GM20431 (cell line): ENCODE measurements around the gene RFTN1.

Experiments
- in situ Hi-C: fragments of 300-500 bp; cut with MseI, MboI; formaldehyde crosslinking; loops from one replicate; pipeline ENCODE4 v1.15.0; 2020; ENCODE audit warnings: low sequenced_read_pairs; ENCODE audit not compliant: unreplicated experiment

The RFTN1 gene

GRCh38 chr3:16300307-16300706 is 213.2 kb downstream of the RFTN1 start:
- in situ Hi-C loops, result no loop called here

DNA sequence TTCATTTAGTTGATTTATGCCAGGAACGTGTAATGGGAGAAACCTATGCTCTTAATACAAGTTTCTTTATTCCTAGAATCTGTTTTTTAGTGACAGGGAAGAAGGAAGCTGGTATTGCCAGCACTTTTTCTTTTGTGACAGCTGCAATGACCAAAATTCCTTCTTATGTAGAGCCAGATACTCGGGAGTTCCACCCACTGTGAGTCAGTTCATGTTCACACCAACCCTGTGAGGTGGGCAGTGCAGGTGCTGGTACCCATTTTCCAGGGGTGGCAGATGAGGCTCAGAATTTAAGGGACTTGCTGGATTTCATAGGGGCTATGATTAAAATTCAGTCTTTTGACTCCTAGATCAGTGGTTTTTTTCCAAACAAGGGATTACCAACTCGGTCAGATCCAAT is 213.8 kb downstream of the RFTN1 start:
- in situ Hi-C loops, result no loop called here

DNA sequence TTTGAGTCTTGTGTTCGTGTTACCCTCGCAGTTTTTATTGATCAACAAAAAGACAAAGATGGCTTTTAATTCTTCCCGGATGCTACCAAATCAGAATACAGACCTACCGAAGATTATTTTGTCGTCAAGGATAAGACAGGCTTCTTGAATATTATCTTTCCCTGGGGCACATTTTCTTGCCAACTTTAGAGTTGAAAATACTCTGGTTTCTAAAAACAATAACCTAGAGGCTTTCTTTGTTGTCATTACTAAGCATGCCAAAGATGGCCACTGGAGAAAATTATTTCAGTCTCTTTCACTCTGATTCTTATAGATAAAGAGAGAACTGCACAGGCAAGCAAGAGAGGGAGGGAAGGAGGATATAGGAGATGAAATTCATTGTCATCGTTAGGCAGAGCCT is 214.6 kb downstream of the RFTN1 start:
- in situ Hi-C loops, result no loop called here

- in situ Hi-C loops, result no loop called here
Observed at GRCh38 chr3:16297997-16298885, 215.3 kb downstream of the RFTN1 start.

DNA sequence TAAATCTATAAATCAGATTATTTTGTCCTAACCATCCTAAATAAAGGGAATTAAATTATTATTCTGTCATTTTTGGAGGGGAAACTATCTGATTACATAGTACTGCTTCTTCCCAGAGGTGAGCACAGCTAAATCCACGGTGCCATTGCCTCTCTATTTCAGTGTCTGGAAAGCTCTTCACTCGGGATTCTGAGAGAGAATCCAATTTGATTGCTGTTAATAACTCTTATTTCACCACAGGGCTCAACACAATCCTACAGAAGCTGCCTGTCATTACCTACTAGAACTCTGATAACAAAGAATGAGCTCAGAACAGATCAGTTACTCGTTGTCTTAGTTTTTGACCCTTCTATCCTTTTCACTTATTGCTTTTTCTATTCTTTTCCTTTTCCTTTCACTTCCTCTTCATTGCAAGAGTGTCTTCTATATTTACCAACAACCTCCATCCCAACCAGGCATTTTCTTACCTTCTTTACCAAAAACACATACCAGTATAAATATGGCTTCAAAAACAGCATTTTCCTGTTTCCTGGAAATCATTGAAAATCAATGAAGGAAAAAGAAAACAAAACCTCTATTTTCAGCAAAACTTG is 218.1 kb downstream of the RFTN1 start:
- in situ Hi-C loops, result no loop called here

DNA sequence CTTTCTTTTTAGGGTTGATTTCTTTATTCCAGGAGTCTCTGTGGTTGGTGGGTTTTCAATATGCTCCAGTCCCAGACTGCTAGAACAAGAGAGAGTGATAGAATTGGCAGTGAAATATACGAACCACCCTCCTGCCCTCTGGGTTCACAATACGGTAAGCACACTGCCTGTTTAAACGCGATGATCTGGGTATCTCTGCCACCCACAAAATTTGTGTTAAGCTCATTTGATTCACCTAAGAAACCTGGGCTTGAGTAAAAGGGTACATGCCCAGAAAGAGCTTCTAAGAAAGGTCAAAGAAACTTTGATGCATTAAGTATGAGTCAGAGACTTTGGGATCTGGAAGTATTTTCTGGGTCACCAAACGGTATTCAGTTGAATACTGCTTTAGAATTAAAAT is 218.7 kb downstream of the RFTN1 start:
- in situ Hi-C loops, result no loop called here

DNA sequence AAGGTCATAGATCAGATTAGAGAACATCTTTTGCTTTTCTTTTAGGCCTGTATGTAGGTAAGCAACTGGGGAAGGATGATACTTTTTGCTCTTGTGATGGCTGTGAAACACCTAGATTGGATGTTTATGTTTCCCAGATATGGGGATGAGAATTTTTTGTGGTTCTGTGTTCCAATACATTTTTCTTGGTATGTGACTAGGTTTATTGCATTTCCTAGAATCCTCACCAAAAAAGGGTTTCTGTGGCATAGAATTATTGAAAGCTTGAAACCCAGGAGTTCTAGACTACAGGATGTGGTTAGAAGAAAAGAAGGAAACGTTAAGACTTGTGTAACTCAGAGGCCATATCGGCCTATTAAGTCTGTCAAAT is 222.7 kb downstream of the RFTN1 start:
- in situ Hi-C loops, result no loop called here

- in situ Hi-C loops, result no loop called here
Observed at GRCh38 chr3:16290007-16290826, 223.3 kb downstream of the RFTN1 start.

GRCh38 chr3:16289144-16289889 is 224.2 kb downstream of the RFTN1 start:
- in situ Hi-C loops, result loop anchor here (10.0 kb wide), 1 partner anchor 265 kb away; no protein-coding TSS in a partner anchor

DNA sequence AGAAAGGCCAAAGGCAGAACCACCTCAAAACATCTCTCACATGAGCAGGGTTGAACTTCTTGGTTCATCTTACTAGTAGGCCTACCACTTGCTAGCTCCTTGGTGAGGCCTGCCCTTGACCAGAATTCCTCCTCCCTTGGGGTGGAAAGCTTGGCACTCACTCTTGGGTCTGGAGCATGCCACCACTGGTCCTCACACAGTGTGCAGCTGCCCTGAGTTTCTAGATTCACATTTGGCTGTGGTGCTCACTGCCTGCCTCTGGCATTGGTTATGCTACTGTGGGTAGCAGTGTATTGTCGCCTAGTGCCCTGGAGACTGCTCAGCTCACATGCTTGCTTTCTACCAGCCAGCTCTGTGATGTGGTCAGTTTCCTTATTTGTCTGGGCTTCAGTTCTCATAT is 224.8 kb downstream of the RFTN1 start:
- in situ Hi-C loops, result loop anchor here (10.0 kb wide), 1 partner anchor 266 kb away; no protein-coding TSS in a partner anchor

DNA sequence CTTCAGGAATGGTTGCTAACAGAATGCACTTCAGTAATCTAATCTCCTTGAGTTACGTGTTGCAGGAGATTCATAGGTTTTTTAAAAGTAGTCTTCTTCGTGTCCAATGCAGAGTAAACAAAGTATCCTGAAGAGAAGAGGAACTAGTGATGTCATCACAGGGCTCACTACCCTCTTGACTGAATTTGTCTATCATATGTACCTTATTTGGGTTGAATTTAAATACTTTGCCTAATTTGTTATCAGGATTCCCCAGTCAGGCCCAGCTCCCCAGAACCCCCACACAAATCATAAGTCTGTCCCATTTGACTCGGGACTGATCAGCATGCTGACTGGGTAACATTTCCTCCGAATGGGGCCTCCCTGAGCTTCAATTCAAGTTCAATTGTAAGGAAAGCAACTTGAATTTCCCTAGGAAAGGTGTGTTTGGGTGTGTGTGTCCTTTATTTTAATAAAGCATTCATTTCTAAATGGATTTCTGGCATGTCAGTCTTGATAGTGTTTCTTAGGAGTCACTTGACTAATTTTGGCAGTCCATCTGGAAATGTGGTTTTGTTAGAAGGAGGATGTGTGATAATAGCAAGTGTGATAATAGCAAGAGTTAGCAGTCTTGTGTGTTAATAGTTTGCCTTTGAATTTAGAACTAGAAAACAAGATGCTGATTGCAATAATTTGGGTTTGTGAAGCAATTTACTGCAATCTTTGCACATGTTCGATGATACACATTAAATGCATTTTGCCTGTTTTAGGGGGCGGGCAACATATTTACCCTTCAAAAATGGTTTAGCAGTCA is 226.6 kb downstream of the RFTN1 start:
- in situ Hi-C loops, result loop anchor here (10.0 kb wide), 1 partner anchor 268 kb away; no protein-coding TSS in a partner anchor

GRCh38 chr3:16286161-16286560 is 227.3 kb downstream of the RFTN1 start:
- in situ Hi-C loops, result loop anchor here (10.0 kb wide), 1 partner anchor 269 kb away; no protein-coding TSS in a partner anchor

DNA sequence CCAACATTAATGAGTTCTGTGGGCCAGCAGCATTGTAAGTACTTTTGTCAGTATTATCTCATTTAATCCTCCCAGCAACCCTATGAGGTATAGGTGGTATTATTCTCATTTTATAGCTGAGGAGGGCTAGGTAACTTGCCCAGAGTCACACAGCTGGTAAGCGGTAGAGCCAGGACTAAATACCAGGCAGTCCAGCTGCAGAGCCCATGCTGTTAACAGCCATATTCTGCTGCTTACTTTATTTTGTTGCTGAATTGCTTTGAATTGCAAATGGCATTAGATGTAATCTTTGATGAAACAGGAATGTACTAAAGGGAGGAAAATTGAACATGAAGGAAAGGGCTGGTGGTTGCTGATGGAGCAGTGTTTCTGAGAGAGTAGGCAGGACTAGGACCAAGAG is 228.9 kb downstream of the RFTN1 start:
- in situ Hi-C loops, result loop anchor here (10.0 kb wide), 1 partner anchor 270 kb away; no protein-coding TSS in a partner anchor

GRCh38 chr3:16280671-16281070 is 232.8 kb downstream of the RFTN1 start:
- in situ Hi-C loops, result loop anchor here (10.0 kb wide), 1 partner anchor 274 kb away; no protein-coding TSS in a partner anchor

DNA sequence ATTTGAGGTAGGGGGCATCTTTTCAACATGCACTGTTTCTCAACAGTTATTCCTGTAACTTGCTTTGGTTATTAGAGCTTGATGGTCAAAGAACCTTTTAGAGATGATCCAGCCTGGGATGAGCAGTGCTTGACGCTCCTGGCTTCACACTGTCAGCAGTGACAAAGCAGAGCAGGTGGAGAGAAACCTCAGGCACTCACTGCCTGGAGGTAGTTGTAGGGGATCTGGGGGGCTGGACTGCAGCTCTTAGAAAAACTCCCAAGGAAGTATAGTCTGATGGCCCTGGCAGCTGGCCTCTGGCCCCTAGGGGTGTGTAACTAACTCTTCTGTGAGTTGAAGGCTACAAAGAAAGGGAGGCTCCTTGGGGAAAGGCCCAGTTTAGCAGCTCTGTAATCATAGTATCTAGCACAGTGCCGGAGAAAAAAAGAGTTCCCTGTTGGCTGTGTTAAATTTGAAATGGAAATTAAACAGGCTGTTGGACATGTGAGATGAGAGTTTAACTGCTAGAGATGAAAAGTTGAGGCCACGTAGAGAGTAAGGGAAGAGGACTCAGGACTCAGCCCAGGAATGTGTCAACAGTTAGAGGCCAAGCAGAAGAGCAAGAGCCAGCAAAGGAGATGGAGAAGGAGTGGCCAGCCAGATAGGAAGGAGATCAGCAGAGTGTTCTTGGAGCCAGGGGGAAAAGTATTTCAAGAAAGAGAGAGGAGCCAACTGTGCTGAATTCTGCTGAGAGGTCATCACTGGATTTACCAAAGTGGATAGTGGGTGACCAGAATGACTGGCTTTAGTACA is 234.3 kb downstream of the RFTN1 start:
- in situ Hi-C loops, result no loop called here

GRCh38 chr3:16277471-16277870 is 236.0 kb downstream of the RFTN1 start:
- in situ Hi-C loops, result no loop called here

DNA sequence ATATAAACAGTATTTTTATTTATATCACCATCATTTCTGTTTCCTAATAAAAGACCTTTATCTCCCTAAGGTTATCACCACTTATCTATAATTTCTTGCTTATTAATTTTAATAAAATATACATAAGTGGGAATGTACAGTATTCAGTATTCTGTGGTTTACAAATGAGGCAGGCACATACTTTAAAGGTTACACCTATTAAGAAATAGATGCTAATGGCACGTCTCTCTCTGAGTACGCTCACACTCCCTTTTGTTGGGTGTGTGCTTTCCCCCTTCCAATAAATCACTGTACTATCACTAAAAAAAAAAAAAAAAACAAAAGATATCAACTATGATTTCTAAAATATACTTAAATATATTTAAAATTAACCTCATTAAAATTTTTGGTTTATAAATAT is 239.6 kb downstream of the RFTN1 start:
- in situ Hi-C loops, result no loop called here

- in situ Hi-C loops, result no loop called here
Observed at GRCh38 chr3:16272588-16272987, 240.9 kb downstream of the RFTN1 start.
